GM12864 (cell line): ENCODE measurements around the gene SNX32.
"Not testable (repeated sequence)": the region's sequence is repeated elsewhere in the genome, so short reads cannot be mapped to it uniquely, and the experiment has no call there.

Experiments used
- DNase-seq: peaks from one replicate; pipeline ENCODE4 v3.0.0-alpha.2; 2011; ENCODE audit warnings: low read depth
- H3K4me3 ChIP-seq: 2 replicates; pipeline ENCODE4 v1.5.1; 2011; ENCODE audit warnings: mild to moderate bottlenecking, low read depth, low read length, control low read depth
- TF ChIP-seq, protein P1 (sequence below): IDR thresholded peaks from 2 replicates; pipeline ENCODE4 v1.5.1; 2011; ENCODE audit warnings: low read depth, mild to moderate bottlenecking, moderate library complexity, low read length, control low read depth, inconsistent platforms; ENCODE audit errors: missing control alignments

SNX32 gene

DNA sequence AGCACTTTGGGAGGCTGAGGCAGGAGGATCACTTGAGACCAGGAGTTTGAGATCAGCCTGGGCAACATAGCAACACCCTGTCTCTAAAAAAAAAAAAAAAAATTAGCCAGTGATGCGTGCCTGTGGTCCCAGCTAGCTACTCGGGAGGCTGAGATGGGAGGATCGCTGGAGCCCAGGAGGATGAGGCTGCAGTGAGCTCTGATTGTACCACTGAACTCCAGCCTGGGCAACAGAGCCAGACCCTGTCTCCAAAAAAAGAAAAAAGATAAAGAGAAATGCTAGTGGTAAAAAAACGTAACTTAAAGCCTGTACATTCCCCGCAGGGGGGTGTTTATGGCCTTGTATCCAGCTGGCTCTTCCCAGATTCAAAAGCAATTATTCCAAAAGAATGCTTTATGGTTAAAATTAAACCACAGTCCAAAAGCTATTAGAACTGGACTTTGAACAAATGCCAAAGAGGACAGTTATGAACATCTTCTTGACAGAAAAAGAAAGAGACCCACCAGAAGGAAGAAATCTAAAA lies 16.4 kb upstream of the SNX32 start:
- DNase-seq: no peak
- peak overlapping the region; percentile 60 for H3K4me3 ChIP-seq
- TF ChIP-seq, protein P1, sequence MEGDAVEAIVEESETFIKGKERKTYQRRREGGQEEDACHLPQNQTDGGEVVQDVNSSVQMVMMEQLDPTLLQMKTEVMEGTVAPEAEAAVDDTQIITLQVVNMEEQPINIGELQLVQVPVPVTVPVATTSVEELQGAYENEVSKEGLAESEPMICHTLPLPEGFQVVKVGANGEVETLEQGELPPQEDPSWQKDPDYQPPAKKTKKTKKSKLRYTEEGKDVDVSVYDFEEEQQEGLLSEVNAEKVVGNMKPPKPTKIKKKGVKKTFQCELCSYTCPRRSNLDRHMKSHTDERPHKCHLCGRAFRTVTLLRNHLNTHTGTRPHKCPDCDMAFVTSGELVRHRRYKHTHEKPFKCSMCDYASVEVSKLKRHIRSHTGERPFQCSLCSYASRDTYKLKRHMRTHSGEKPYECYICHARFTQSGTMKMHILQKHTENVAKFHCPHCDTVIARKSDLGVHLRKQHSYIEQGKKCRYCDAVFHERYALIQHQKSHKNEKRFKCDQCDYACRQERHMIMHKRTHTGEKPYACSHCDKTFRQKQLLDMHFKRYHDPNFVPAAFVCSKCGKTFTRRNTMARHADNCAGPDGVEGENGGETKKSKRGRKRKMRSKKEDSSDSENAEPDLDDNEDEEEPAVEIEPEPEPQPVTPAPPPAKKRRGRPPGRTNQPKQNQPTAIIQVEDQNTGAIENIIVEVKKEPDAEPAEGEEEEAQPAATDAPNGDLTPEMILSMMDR: no peak

GRCh38 chr11:65817835-65818680 lies 15.7 kb upstream of the SNX32 start:
- H3K4me3 ChIP-seq: peak overlapping the region; percentile 60
- DNase-seq: no peak
- TF ChIP-seq, protein P1: peak; percentile 97

- no peak for DNase-seq
- H3K4me3 ChIP-seq: no peak overlapping the region
- TF ChIP-seq, protein P1: no peak
These were observed 12.7 kb upstream of the SNX32 start for GRCh38 chr11:65821107-65821506.

- DNase-seq: no peak
- no peak overlapping the region for H3K4me3 ChIP-seq
- TF ChIP-seq, protein P1: no peak
These were observed 10.8 kb upstream of the SNX32 start for GRCh38 chr11:65822776-65823528.

- TF ChIP-seq, protein P1: no peak
- no peak for DNase-seq
- H3K4me3 ChIP-seq: no peak overlapping the region
These were observed 6.6 kb upstream of the SNX32 start for GRCh38 chr11:65826984-65827735.

- TF ChIP-seq, protein P1: no peak
- no peak overlapping the region for H3K4me3 ChIP-seq
- no peak for DNase-seq
These were observed 4.3 kb upstream of the SNX32 start for GRCh38 chr11:65829459-65829858.

- not testable (repeated sequence) for H3K4me3 ChIP-seq, DNase-seq
These were observed 1.5 kb upstream of the SNX32 start for GRCh38 chr11:65832231-65832630.
